ENCODE measurements around the gene BMAL2.

Gene BMAL2

GRCh38 chr12:27338473-27338872 is 5.8 kb downstream of the BMAL2 start:
- Histone ChIP-seq H2BK15ac (ENCODE audit: low read length) (no peak overlapping the region), H3K4me1 (ENCODE audit: control insufficient read depth in 2 of 2, insufficient read depth in 1 of 2, low read depth in 1 of 2, low read length in 2 of 2) (peaks cover 0 to 2% of the 10 kb centered on the region in 2 donors), H2BK5ac (ENCODE audit: low read length) (no peak overlapping the region), H3K27ac (replicated peaks; ENCODE audit: low read length) (no peak overlapping the region), H3K79me1 (ENCODE audit: low read depth, low read length) (no peaks in the 10 kb centered on the region), H3K9me3 (replicated peaks in 1 of 2; ENCODE audit: control insufficient read depth in 2 of 2, insufficient read depth in 1 of 2, low read depth in 1 of 2, low read length in 2 of 2) (peaks cover 2 to 7% of the 10 kb centered on the region in 2 donors), H2BK120ac (ENCODE audit: low read depth, low read length) (no peak overlapping the region), H3K18ac (ENCODE audit: low read length) (no peak overlapping the region), H3K4me3 (ENCODE audit: low read length in 2 of 2) (no peak overlapping the region), H3K27me3 (ENCODE audit: control insufficient read depth in 3 of 3, insufficient read depth in 3 of 3, low read depth in 1 of 3, low read length in 3 of 3) (peaks cover 0 to 9% (median 0%) of the 10 kb centered on the region in 3 experiments), H3K9ac (ENCODE audit: low read depth, low read length, poor library complexity) (no peak overlapping the region), H4K91ac (ENCODE audit: low read depth, low read length, poor library complexity) (no peak overlapping the region), H3K4me2 (ENCODE audit: insufficient read depth, low read length, poor library complexity, severe bottlenecking) (no peak overlapping the region), H2BK12ac (ENCODE audit: low read length) (no peak overlapping the region), H2AFZ (ENCODE audit: low read length) (no peak overlapping the region), H3K36me3 (replicated peaks in 1 of 2; ENCODE audit: control insufficient read depth in 2 of 2, insufficient read depth in 2 of 2, low read length in 2 of 2) (no peaks in the 10 kb centered on the region), H2AK5ac (ENCODE audit: low read depth, low read length) (no peak overlapping the region), H4K8ac (ENCODE audit: low read depth, low read length) (no peak overlapping the region), H3K14ac (ENCODE audit: low read length) (no peak overlapping the region), H3K4ac (ENCODE audit: low read length) (no peak overlapping the region), H3K23ac (ENCODE audit: low read depth, low read length, poor library complexity) (no peak overlapping the region)
- WGBS, 2 donors (ENCODE audit: extremely low coverage in 2 of 2, insufficient read length in 2 of 2, insufficient replicate concordance in 1 of 2) = no CpG with 5 or more reads among the region's 1 CpG
- DNase-seq (ENCODE audit: low spot score) = no peak

- Histone ChIP-seq H3K4me3 (ENCODE audit: low read length in 2 of 2) (no peak overlapping the region), H3K4me2 (ENCODE audit: insufficient read depth, low read length, poor library complexity, severe bottlenecking) (no peak overlapping the region), H3K9me3 (replicated peaks in 1 of 2; ENCODE audit: control insufficient read depth in 2 of 2, insufficient read depth in 1 of 2, low read depth in 1 of 2, low read length in 2 of 2) (peaks cover 2 to 7% of the 10 kb centered on the region in 2 donors), H3K27me3 (ENCODE audit: control insufficient read depth in 3 of 3, insufficient read depth in 3 of 3, low read depth in 1 of 3, low read length in 3 of 3) (peaks cover 0 to 2% (median 0%) of the 10 kb centered on the region in 3 experiments), H2BK120ac (ENCODE audit: low read depth, low read length) (no peak overlapping the region), H4K91ac (ENCODE audit: low read depth, low read length, poor library complexity) (no peak overlapping the region), H2BK5ac (ENCODE audit: low read length) (no peak overlapping the region), H3K14ac (ENCODE audit: low read length) (no peak overlapping the region), H2BK15ac (ENCODE audit: low read length) (no peak overlapping the region), H3K4ac (ENCODE audit: low read length) (no peak overlapping the region), H3K18ac (ENCODE audit: low read length) (no peak overlapping the region), H3K79me1 (ENCODE audit: low read depth, low read length) (no peaks in the 10 kb centered on the region), H4K8ac (ENCODE audit: low read depth, low read length) (no peak overlapping the region), H2AK5ac (ENCODE audit: low read depth, low read length) (no peak overlapping the region), H3K23ac (ENCODE audit: low read depth, low read length, poor library complexity) (no peak overlapping the region), H2AFZ (ENCODE audit: low read length) (no peak overlapping the region), H2BK12ac (ENCODE audit: low read length) (no peak overlapping the region), H3K9ac (ENCODE audit: low read depth, low read length, poor library complexity) (no peak overlapping the region), H3K36me3 (replicated peaks in 1 of 2; ENCODE audit: control insufficient read depth in 2 of 2, insufficient read depth in 2 of 2, low read length in 2 of 2) (no peaks in the 10 kb centered on the region), H3K27ac (replicated peaks; ENCODE audit: low read length) (no peak overlapping the region), H3K4me1 (ENCODE audit: control insufficient read depth in 2 of 2, insufficient read depth in 1 of 2, low read depth in 1 of 2, low read length in 2 of 2) (no peaks in the 10 kb centered on the region)
- WGBS, 2 donors (ENCODE audit: extremely low coverage in 2 of 2, insufficient read length in 2 of 2, insufficient replicate concordance in 1 of 2) = no CpG with 5 or more reads among the region's 3 CpGs
- DNase-seq (ENCODE audit: low spot score) = no peak
Observed at GRCh38 chr12:27340971-27341370, 8.3 kb downstream of the BMAL2 start.

- WGBS, 2 donors (ENCODE audit: extremely low coverage in 2 of 2, insufficient read length in 2 of 2, insufficient replicate concordance in 1 of 2) = no CpG with 5 or more reads among the region's 2 CpGs
- H2BK120ac ChIP-seq (ENCODE audit: low read depth, low read length) = no peak overlapping the region
Observed at GRCh38 chr12:27342536-27342935, 9.9 kb downstream of the BMAL2 start.

GRCh38 chr12:27343255-27344000 is 10.8 kb downstream of the BMAL2 start:
- H3K27me3 ChIP-seq (ENCODE audit: control insufficient read depth in 3 of 3, insufficient read depth in 3 of 3, low read depth in 1 of 3, low read length in 3 of 3) = no peaks in the 10 kb centered on the region
- H2AFZ ChIP-seq (ENCODE audit: low read length) = no peak overlapping the region
- H3K23ac ChIP-seq (ENCODE audit: low read depth, low read length, poor library complexity) = no peak overlapping the region
- no peak overlapping the region for H2BK5ac ChIP-seq (ENCODE audit: low read length)
- peaks cover 0 to 7% of the 10 kb centered on the region in 2 donors for H3K9me3 ChIP-seq (replicated peaks in 1 of 2; ENCODE audit: control insufficient read depth in 2 of 2, insufficient read depth in 1 of 2, low read depth in 1 of 2, low read length in 2 of 2)
- no peak overlapping the region for H3K4me2 ChIP-seq (ENCODE audit: insufficient read depth, low read length, poor library complexity, severe bottlenecking)
- no peaks in the 10 kb centered on the region for H3K4me1 ChIP-seq (ENCODE audit: control insufficient read depth in 2 of 2, insufficient read depth in 1 of 2, low read depth in 1 of 2, low read length in 2 of 2)
- H3K36me3 ChIP-seq (replicated peaks in 1 of 2; ENCODE audit: control insufficient read depth in 2 of 2, insufficient read depth in 2 of 2, low read length in 2 of 2) = no peaks in the 10 kb centered on the region
- no peak overlapping the region for H2BK120ac ChIP-seq (ENCODE audit: low read depth, low read length)
- no peak overlapping the region for H3K4me3 ChIP-seq (ENCODE audit: low read length in 2 of 2)
- H3K9ac ChIP-seq (ENCODE audit: low read depth, low read length, poor library complexity) = no peak overlapping the region
- WGBS, 2 donors (ENCODE audit: extremely low coverage in 2 of 2, insufficient read length in 2 of 2, insufficient replicate concordance in 1 of 2) = no CpG with 5 or more reads among the region's 5 CpGs
- no peak overlapping the region for H4K91ac ChIP-seq (ENCODE audit: low read depth, low read length, poor library complexity)
- no peak overlapping the region for H2AK5ac ChIP-seq (ENCODE audit: low read depth, low read length)
- H2BK12ac ChIP-seq (ENCODE audit: low read length) = no peak overlapping the region
- DNase-seq (ENCODE audit: low spot score) = no peak
- H3K79me1 ChIP-seq (ENCODE audit: low read depth, low read length) = no peaks in the 10 kb centered on the region
- H3K4ac ChIP-seq (ENCODE audit: low read length) = no peak overlapping the region
- H3K18ac ChIP-seq (ENCODE audit: low read length) = no peak overlapping the region
- H3K27ac ChIP-seq (replicated peaks; ENCODE audit: low read length) = no peak overlapping the region
- no peak overlapping the region for H3K14ac ChIP-seq (ENCODE audit: low read length)
- no peak overlapping the region for H4K8ac ChIP-seq (ENCODE audit: low read depth, low read length)
- H2BK15ac ChIP-seq (ENCODE audit: low read length) = no peak overlapping the region

More at GRCh38 chr12:27342536-27342935, 9.9 kb downstream of the BMAL2 start:
- Histone ChIP-seq H3K36me3 (replicated peaks in 1 of 2; ENCODE audit: control insufficient read depth in 2 of 2, insufficient read depth in 2 of 2, low read length in 2 of 2) (no peaks in the 10 kb centered on the region), H3K27me3 (ENCODE audit: control insufficient read depth in 3 of 3, insufficient read depth in 3 of 3, low read depth in 1 of 3, low read length in 3 of 3) (no peaks in the 10 kb centered on the region), H3K4me2 (ENCODE audit: insufficient read depth, low read length, poor library complexity, severe bottlenecking) (no peak overlapping the region), H3K79me1 (ENCODE audit: low read depth, low read length) (no peaks in the 10 kb centered on the region), H3K23ac (ENCODE audit: low read depth, low read length, poor library complexity) (no peak overlapping the region), H2BK12ac (ENCODE audit: low read length) (no peak overlapping the region), H2BK15ac (ENCODE audit: low read length) (no peak overlapping the region), H2AFZ (ENCODE audit: low read length) (no peak overlapping the region), H3K18ac (ENCODE audit: low read length) (no peak overlapping the region), H2AK5ac (ENCODE audit: low read depth, low read length) (no peak overlapping the region), H3K4me3 (ENCODE audit: low read length in 2 of 2) (no peak overlapping the region), H3K14ac (ENCODE audit: low read length) (no peak overlapping the region), H3K9ac (ENCODE audit: low read depth, low read length, poor library complexity) (no peak overlapping the region), H3K4me1 (ENCODE audit: control insufficient read depth in 2 of 2, insufficient read depth in 1 of 2, low read depth in 1 of 2, low read length in 2 of 2) (no peaks in the 10 kb centered on the region), H3K27ac (replicated peaks; ENCODE audit: low read length) (no peak overlapping the region), H4K8ac (ENCODE audit: low read depth, low read length) (no peak overlapping the region), H2BK5ac (ENCODE audit: low read length) (no peak overlapping the region), H3K4ac (ENCODE audit: low read length) (no peak overlapping the region), H4K91ac (ENCODE audit: low read depth, low read length, poor library complexity) (no peak overlapping the region), H3K9me3 (replicated peaks in 1 of 2; ENCODE audit: control insufficient read depth in 2 of 2, insufficient read depth in 1 of 2, low read depth in 1 of 2, low read length in 2 of 2) (peaks cover 0 to 7% of the 10 kb centered on the region in 2 donors)
- no peak for DNase-seq (ENCODE audit: low spot score)

Data from neuronal stem cell (in vitro differentiated cells).